OCI-LY1 (cell line): Measurements from ENCODE around the gene SEL1L3.
A peak's percentile ranks its signal among the peaks of the same experiment; 100 is the strongest.
"Not testable (repeated sequence)": the region's sequence is repeated elsewhere in the genome, so short reads cannot be mapped to it uniquely, and the experiment has no call there.

ENCODE experiments used
- H2AFZ ChIP-seq: fragments of 200-600 bp; sonication (generic), shearing (Covaris generic); 2 replicates; pipeline ENCODE4 v1.6.0; 2014; ENCODE audit warnings: antibody characterized with exemption, mild to moderate bottlenecking, low read length
- H3F3A ChIP-seq: fragments of 200-600 bp; sonication (generic), shearing (Covaris generic); 2 replicates; pipeline ENCODE4 v1.6.0; 2014; ENCODE audit warnings: mild to moderate bottlenecking, antibody characterized with exemption, low read length, moderate library complexity; ENCODE audit not compliant: insufficient read depth
- H3K27ac ChIP-seq: fragments of 200-600 bp; sonication (generic); 2 replicates; pipeline ENCODE4 v1.5.1; 2014; ENCODE audit warnings: low read length, mixed run types, mild to moderate bottlenecking, low read depth; ENCODE audit not compliant: poor library complexity, severe bottlenecking
- H3K27me3 ChIP-seq: fragments of 200-600 bp; sonication (generic); 2 replicates; pipeline ENCODE4 v1.6.0; 2014; ENCODE audit warnings: antibody characterized with exemption, mild to moderate bottlenecking, low read length, moderate library complexity; ENCODE audit not compliant: insufficient read depth
- H3K36me3 ChIP-seq: fragments of 200-600 bp; sonication (generic); 2 replicates; pipeline ENCODE4 v1.6.1; 2014; ENCODE audit warnings: mild to moderate bottlenecking, antibody characterized with exemption, low read length, moderate library complexity, mixed read lengths; ENCODE audit not compliant: insufficient read depth
- H3K4me1 ChIP-seq: fragments of 200-600 bp; sonication (generic); 2 replicates; pipeline ENCODE4 v1.5.1; 2014; ENCODE audit warnings: mild to moderate bottlenecking, low read length, moderate library complexity; ENCODE audit not compliant: insufficient read depth, severe bottlenecking
- H3K4me2 ChIP-seq: fragments of 200-600 bp; sonication (generic), shearing (Covaris generic); 2 replicates; pipeline ENCODE4 v1.6.1; 2014; ENCODE audit warnings: low read length
- H3K4me3 ChIP-seq: fragments of 200-600 bp; sonication (generic); 2 replicates; pipeline ENCODE4 v1.5.1; 2014; ENCODE audit warnings: low read length, low read depth, mild to moderate bottlenecking, mixed read lengths; ENCODE audit not compliant: poor library complexity, severe bottlenecking
- H3K79me2 ChIP-seq: fragments of 200-600 bp; shearing (Covaris generic); 2 replicates; pipeline ENCODE4 v1.6.1; 2016; ENCODE audit warnings: mixed run types, low read length, mixed read lengths; ENCODE audit not compliant: insufficient read depth
- H3K9ac ChIP-seq: fragments of 200-600 bp; sonication (generic), shearing (Covaris generic); 2 replicates; pipeline ENCODE4 v1.6.1; 2014; ENCODE audit warnings: mild to moderate bottlenecking, low read length, mixed read lengths
- H3K9me2 ChIP-seq: fragments of 200-600 bp; sonication (generic), shearing (Covaris generic); 2 replicates; pipeline ENCODE4 v1.6.1; 2014; ENCODE audit warnings: low read depth, mild to moderate bottlenecking, low read length, mixed read lengths
- H3K9me3 ChIP-seq: fragments of 200-600 bp; shearing (Covaris generic); 2 replicates; pipeline ENCODE4 v1.6.1; 2014; ENCODE audit warnings: low read length, mixed read lengths
- H4K20me1 ChIP-seq: fragments of 200-600 bp; sonication (generic), shearing (Covaris generic); 2 replicates; pipeline ENCODE4 v1.6.0; 2016; ENCODE audit warnings: mild to moderate bottlenecking, low read length; ENCODE audit not compliant: insufficient read depth
- EZH2 ChIP-seq: fragments of 200-600 bp; sonication (generic), shearing (Covaris generic); IDR thresholded peaks from 2 replicates; pipeline ENCODE4 v1.8.0; 2017; ENCODE audit warnings: borderline replicate concordance, mixed run types, mild to moderate bottlenecking, antibody characterized with exemption, low read length, moderate library complexity, mixed read lengths
- TF ChIP-seq, protein P1 (sequence below): fragments of 200-600 bp; sonication (generic), shearing (Covaris generic); IDR thresholded peaks from 2 replicates; pipeline ENCODE4 v1.5.1; 2017; ENCODE audit warnings: mild to moderate bottlenecking, antibody characterized with exemption, low read length, moderate library complexity, mixed read lengths

Gene SEL1L3

DNA sequence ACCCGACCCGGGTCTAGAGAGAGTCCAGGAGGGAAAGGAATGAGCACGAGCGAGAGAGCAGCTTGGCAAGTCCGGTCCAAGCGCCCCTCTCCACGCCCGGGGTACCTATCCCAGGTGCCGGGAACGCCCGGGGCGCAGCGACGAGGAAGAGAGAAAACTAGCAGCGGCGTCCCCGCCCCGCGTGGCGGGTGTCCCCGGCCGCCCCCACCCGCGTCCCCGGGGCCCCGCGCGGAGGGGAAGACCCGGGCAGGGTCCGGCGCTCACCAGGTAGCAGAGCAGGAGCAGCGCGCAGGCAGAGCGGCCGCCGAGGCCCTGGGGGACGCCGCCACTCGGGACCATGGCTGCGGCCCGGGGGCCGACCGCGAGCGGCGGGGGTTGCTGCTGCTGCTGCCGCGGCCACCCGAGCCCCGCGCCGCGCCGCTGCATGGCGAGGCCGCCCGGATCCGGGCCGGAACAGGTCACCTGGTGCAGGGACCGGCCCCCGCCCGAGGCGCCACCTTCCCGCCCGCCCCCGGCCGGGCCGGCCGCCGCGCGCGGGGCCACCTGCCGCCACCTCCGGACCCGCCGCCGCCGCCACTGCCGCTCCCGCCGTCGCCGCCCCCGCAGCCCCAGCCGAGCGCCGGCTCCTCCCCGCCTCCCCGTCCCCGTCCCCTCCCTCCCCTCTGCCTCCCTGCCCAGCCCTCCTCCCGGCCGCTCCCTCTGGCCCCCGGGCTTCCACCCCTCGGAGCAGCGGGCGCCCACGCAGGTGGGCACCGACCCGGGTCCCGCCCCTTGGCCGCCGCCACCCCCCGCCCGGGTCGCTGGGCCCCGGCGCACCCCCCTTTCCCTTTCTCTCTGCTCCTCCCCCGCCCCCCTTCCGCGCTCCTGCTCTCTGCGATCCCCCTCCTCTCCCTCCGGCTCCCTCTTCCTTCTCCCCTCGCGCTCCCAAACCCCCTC, at the start of gene SEL1L3:
Gene SEL1L3, minus strand, starts transcription at position 578 of the 936 bp plus-strand sequence. Its CDS starts 152 bp downstream, at position 426.
- H3K4me2 ChIP-seq: peak within 1 kb of the TSS; percentile 98
- peaks cover 53% of the 10 kb centered on the region for H3K79me2 ChIP-seq
- no peaks in the 10 kb centered on the region for H3K9me3 ChIP-seq
- H3K27me3 ChIP-seq: no peaks in the 10 kb centered on the region
- H3F3A ChIP-seq: no peaks in the 10 kb centered on the region; the same call in 1 of the 2 replicates
- no peak within 1 kb of the TSS for H2AFZ ChIP-seq
- H3K27ac ChIP-seq: peak within 1 kb of the TSS; percentile 100
- H3K9me2 ChIP-seq: no peaks in the 10 kb centered on the region
- H3K36me3 ChIP-seq: peaks cover 32% of the 10 kb centered on the region
- no peaks in the 10 kb centered on the region for H4K20me1 ChIP-seq
- peak within 1 kb of the TSS; percentile 84 for H3K4me3 ChIP-seq
- TF ChIP-seq EZH2: no peak
- TF ChIP-seq, protein P1, sequence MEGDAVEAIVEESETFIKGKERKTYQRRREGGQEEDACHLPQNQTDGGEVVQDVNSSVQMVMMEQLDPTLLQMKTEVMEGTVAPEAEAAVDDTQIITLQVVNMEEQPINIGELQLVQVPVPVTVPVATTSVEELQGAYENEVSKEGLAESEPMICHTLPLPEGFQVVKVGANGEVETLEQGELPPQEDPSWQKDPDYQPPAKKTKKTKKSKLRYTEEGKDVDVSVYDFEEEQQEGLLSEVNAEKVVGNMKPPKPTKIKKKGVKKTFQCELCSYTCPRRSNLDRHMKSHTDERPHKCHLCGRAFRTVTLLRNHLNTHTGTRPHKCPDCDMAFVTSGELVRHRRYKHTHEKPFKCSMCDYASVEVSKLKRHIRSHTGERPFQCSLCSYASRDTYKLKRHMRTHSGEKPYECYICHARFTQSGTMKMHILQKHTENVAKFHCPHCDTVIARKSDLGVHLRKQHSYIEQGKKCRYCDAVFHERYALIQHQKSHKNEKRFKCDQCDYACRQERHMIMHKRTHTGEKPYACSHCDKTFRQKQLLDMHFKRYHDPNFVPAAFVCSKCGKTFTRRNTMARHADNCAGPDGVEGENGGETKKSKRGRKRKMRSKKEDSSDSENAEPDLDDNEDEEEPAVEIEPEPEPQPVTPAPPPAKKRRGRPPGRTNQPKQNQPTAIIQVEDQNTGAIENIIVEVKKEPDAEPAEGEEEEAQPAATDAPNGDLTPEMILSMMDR: no peak
- H3K9ac ChIP-seq: peak within 1 kb of the TSS; percentile 95
- peaks cover 80% of the 10 kb centered on the region for H3K4me1 ChIP-seq

DNA sequence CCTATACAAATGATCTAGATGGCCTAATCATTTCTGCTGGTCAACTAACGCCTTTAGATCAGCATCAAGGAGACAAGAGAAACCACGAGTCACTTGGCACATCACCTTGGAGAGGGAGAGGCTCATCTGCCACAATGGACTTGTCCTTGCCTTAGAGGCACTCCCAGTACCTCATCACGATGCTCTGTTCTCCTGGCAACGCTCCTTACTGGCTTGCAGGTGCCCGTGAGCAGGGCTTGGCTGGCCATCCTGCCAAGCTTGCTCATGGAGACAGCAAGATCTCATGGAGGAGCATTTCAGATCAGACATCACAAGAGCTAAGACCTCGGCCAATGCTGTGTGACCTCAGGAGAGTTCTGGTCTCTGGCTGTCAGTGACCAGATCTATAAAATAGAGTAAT, 48.6 kb upstream of the SEL1L3 start:
- H3K9me3 ChIP-seq: no peaks in the 10 kb centered on the region
- H3K4me2 ChIP-seq: no peak overlapping the region
- no peak overlapping the region for H3K9ac ChIP-seq
- H3K27me3 ChIP-seq: no peaks in the 10 kb centered on the region
- H3K79me2 ChIP-seq: no peaks in the 10 kb centered on the region; the same call in 1 of the 2 replicates
- H3F3A ChIP-seq: no peaks in the 10 kb centered on the region
- H3K36me3 ChIP-seq: no peaks in the 10 kb centered on the region
- H4K20me1 ChIP-seq: no peaks in the 10 kb centered on the region
- no peak overlapping the region for H2AFZ ChIP-seq
- peak overlapping the region; percentile 10 for H3K27ac ChIP-seq
- TF ChIP-seq, protein P1: no peak
- TF ChIP-seq EZH2: no peak
- H3K4me3 ChIP-seq: no peak overlapping the region
- H3K9me2 ChIP-seq: no peaks in the 10 kb centered on the region
- H3K4me1 ChIP-seq: peaks cover 26% of the 10 kb centered on the region

DNA sequence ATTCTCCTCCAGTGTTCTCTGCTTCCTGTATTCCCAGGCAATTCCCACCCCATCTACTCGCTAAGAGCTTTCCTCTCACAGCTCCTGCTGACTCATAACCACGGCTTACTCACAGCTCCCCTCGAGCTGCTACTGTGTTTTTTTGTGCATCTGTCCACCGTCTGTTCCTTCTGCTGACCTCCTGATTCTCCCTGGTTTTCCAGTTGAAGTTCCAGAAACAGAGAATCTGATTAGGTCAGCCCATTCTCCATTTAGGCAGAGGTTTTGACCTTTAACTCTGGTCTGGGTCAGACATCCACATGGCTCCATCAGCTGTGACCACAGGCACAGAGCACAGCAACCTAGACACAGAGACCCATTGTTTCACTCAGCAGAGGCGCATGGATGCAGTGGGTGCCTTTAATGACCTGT, 45.7 kb upstream of the SEL1L3 start:
- Histone ChIP-seq H4K20me1 (no peaks in the 10 kb centered on the region), H3K27ac (no peak overlapping the region), H3F3A (no peaks in the 10 kb centered on the region), H3K9me2 (no peaks in the 10 kb centered on the region), H3K4me2 (no peak overlapping the region), H3K4me3 (no peak overlapping the region), H3K36me3 (no peaks in the 10 kb centered on the region), H3K4me1 (peaks cover 32% of the 10 kb centered on the region), H3K9me3 (no peaks in the 10 kb centered on the region), H3K9ac (no peak overlapping the region), H3K79me2 (no peaks in the 10 kb centered on the region), H2AFZ (no peak overlapping the region), H3K27me3 (no peaks in the 10 kb centered on the region)
- TF ChIP-seq EZH2: no peak
- TF ChIP-seq, protein P1: no peak

DNA sequence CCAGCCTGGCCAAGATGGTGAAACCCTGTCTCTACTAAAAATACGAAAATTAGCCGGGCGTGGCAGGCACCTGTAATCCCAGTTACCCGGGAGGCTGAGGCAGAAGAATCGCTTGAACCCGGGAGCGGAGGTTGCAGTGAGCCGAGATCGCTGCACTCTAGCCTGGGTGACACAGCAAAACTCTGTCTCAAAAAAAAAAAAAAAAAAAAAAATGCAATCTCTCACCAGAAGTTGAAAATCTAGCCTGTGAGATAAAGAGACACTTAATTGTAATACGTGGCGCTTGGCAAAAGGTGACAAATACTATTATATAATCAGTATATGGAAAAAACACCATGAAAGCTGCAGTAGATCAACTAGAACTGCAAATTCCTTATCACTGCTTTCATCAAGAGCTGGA, 43.3 kb upstream of the SEL1L3 start:
- peaks cover 21% of the 10 kb centered on the region for H3K4me1 ChIP-seq
- H3K27ac ChIP-seq, H3K36me3 ChIP-seq, H3K79me2 ChIP-seq, H3K9me3 ChIP-seq, H3K4me2 ChIP-seq, H3K4me3 ChIP-seq, H3K27me3 ChIP-seq, H4K20me1 ChIP-seq, H2AFZ ChIP-seq, H3K9ac ChIP-seq, H3F3A ChIP-seq, H3K9me2 ChIP-seq: not testable (repeated sequence)
